Suprapubic skin (tissue), 3 donors: Measurements from ENCODE around the gene THOC1.

ENCODE experiments used
- POLR2A ChIP-seq, 2 donors: fragments of 450-650 bp; IDR thresholded peaks; one replicate each; pipeline ENCODE4 v1.6.1; 2017; ENCODE audit warnings: antibody characterized with exemption in 2 of 2, mild to moderate bottlenecking in 2 of 2, moderate library complexity in 2 of 2
- TF ChIP-seq, protein P1 (sequence below), 2 donors: fragments of 200-600 bp in 1 of 2; fragments of 450-650 bp in 1 of 2; sonication (generic) in 1 of 2; IDR thresholded peaks; one replicate each; pipeline ENCODE4 v1.5.1; 2016 to 2019; ENCODE audit warnings: antibody characterized with exemption in 2 of 2, mild to moderate bottlenecking in 1 of 2, moderate library complexity in 1 of 2

DNA sequence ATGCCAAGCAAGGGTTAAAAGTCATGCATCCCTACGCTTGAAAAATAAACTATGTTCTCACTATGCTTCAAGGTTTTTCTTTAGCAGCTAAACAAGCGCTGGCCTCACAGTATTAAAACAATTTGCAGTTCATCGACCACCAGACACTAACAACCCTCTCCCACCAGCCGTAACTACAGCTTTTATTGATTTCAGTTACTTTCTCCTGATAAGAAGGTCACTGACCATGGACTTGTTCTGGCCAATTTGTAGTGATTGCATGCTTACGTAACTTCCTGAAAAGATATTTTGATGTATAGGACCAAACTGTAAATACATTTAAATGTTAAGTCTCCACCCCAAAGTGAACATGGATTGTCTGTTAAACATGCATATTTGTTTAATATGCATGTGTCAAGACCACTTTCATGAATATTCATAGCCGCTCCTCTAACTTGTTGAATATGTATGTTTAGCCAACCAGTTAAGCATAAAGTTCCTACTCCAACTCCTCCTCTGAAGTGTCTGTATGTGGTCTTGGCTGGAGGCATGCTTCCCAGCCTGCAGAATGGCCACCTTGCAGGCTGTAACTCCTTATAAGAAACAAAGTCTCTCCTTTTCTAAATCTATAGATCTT, 1.7 kb upstream of the THOC1 start:
- TF ChIP-seq, protein P1, sequence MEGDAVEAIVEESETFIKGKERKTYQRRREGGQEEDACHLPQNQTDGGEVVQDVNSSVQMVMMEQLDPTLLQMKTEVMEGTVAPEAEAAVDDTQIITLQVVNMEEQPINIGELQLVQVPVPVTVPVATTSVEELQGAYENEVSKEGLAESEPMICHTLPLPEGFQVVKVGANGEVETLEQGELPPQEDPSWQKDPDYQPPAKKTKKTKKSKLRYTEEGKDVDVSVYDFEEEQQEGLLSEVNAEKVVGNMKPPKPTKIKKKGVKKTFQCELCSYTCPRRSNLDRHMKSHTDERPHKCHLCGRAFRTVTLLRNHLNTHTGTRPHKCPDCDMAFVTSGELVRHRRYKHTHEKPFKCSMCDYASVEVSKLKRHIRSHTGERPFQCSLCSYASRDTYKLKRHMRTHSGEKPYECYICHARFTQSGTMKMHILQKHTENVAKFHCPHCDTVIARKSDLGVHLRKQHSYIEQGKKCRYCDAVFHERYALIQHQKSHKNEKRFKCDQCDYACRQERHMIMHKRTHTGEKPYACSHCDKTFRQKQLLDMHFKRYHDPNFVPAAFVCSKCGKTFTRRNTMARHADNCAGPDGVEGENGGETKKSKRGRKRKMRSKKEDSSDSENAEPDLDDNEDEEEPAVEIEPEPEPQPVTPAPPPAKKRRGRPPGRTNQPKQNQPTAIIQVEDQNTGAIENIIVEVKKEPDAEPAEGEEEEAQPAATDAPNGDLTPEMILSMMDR (IDR thresholded peaks at IDR 0.05) = no peak
- no peak for TF ChIP-seq POLR2A (IDR thresholded peaks at IDR 0.05)
